Activated T-helper 1 cell treated with Interleukin-2 at 50 U/mL for 16 hours (primary cell): ENCODE data around the gene UBE2E2.
"Not testable (repeated sequence)": the region's sequence is repeated elsewhere in the genome, so short reads cannot be mapped to it uniquely, and the experiment has no call there.

ENCODE experiments used
- DNase-seq: peaks from one replicate; pipeline ENCODE4 v3.0.0-alpha.2; 2020; ENCODE audit warnings: low read depth

The UBE2E2 gene

DNA sequence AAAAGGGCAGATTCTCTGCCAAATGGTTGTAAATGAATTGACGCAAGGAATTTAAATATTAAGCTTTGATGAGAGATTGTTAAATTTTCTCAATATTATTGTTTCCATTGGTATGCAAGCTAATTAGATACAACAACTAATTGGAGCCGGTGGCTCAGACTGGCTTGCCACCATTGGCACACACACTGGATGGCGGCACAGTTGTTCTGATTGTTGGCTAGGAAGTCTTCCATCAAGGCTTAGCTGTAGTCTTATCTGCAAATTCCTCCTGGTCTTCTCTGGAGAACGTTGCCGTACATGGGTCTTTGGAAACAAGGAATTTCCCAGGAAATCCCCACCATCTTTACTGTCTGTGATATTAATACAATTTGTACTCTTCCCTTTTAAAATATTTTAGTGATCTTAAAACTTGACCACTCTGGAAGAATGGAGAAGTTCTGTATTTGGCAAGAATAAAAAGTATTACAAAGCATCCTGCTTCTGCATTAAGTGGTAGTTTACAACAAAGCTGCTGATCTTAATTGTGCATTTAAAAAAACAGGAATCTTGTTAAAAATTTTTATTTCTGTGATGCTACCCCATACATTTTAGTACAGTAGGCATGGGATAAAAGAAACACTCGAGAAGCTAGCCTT is 126.5 kb downstream of the UBE2E2 start:
- no peak for DNase-seq

DNA sequence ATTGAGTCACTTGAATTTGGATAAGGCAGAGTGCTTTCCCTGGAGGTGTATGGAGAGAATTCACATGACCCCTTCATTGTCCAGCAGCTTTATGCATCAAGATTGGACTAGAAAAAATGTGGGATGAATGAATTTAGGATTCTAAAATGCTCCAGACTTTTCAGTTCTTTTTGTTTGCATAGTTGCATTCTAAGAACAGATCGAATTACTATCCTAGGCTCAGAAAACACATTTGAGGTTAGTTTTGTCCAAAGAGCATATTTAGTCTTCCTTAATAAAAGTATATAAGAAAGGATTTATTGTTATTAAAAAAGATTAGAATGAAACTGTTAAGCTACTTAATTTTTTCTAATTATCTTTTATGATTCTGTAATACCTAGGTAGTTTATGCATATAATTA is 127.4 kb downstream of the UBE2E2 start:
- DNase-seq = no peak

DNA sequence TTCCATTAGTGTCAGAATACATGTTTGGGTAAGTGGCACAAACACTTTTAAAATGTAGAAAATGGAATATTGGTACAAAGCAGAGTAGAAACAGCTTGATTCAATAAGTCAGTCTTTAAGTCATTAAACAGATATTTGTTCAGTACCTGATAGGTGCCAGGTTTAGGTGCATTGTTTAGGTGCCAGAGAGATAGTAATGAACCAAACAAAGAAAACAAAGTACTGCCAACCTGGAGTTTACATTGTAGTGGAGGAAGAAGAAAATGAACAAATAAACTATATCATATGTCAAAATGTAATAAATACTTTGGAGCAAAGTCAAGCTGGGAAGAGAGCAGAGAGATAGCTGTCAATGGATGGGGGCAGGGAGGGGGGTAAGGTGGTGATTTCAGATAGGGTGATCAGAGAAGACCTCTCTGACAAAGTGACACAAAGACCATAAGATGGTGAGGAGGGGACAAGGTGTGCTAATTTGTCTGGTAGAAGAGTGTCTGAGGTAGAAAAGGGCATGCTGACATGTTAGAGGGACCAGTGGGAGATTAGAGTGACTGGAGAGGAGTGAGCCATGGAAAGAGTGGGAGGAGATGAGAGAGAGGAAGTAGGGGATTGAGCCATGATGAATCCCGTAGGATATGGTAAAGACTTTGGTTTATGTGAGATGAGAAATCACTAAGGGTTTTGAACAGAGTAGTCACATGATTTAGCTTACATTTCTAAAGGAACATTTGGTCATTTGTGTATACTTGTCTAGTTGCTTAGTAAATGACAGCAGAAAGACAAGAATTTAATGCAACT is 128.2 kb downstream of the UBE2E2 start:
- no peak for DNase-seq

DNA sequence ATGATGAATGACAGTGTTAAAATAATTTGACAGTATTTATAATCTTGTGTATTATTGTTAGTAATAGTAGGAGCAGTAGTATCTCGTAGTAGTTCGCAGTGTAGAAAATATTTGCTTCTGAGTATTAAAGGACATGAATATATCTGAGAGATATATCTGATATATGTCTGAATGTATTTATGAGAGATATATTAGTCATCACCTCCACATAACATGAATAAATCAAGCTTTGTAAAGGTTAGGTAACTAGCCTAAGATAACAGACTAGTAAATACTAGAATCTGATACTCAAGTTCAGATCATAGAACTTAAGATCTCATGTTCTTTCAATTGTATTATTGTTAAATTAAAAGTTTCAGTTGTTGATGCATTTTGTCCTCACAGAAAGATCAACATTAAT is 130.5 kb downstream of the UBE2E2 start:
- DNase-seq = no peak

DNA sequence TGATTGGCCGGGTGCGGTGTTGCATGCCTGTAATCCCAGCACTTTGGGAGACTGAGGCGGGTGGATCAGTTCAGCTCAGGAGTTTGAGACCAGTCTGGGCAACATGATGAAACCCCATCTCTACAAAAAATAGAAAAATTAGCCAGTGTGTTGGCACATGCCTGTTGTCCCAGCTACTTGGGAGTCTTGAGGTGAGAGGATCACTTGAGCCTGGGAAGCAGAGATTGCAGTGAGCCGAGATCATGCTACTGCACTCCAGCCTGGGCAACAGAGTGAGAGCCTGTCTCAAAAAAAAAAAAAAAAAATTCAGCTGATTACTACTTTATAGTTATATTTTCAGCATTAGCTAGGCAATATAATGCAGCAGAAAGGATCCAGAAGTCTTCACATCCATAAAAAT is 133.7 kb downstream of the UBE2E2 start:
- not testable (repeated sequence) for DNase-seq

DNA sequence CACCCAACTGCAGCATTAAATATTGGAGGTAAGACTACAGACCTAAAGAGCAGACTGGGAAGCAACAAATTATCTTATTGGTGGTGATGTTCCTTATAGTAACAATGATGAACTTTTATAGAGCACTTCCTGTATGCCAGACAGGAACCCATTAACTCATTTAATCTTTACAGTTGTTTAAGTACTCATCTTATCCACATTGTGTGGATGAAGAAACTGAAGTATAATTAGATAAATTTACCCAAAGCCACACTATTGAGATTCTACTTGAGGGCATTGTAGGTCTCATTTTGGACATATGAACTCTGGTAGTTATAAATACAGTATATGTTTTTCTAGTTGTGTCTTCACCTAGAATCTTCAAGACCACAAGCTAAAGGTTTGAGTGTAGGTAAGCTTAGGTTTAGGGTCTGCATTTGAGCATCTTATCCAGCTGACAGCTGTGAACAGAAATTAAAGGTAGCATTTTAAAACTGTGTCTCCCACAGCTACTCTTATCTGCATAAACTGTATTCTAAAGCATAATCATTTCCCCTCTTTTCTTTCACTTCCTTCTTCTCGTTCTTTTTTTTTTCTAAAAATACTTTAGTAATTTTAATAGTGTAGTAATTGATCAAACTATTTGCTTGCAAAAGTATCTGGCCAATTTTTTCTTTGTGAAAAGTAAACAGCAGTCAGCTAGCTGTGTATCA is 138.2 kb downstream of the UBE2E2 start:
- DNase-seq = no peak

DNA sequence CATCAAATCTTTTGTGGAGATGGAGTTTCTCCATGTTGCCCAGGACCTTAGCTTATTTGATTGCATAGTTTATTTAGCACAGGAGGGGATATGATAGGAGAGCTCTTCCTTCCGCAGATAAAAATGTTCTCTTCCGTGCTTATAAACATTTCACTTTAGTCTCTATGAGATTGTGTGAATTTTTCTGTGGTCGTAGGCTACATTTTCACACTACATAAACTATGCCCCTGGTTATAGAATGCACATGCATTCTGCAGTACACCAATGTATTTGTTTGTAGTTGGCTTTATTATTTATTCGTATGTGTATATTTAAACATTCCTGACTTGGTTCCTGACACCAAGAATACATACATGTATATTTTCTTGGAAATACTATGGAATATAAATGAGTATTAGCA is 139.2 kb downstream of the UBE2E2 start:
- no peak for DNase-seq

DNA sequence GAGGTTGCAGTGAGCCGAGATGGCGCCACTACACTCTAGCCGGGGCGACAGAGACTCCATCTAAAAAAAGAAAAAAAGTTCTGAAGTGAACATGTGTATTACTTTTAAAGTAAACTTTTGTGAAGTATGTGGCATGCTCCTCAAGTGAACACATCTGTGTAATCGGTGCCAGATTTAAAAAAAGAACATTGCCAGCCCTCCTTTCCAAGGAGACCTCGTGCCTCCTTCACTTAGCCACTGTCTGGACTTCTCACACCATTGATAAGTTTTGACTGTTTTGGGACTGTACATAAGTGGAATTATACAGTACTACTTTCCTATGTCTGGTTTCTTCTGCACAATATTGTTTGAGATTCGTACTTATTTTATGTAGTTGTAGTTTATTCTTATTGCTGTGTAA is 140.4 kb downstream of the UBE2E2 start:
- DNase-seq = no peak

DNA sequence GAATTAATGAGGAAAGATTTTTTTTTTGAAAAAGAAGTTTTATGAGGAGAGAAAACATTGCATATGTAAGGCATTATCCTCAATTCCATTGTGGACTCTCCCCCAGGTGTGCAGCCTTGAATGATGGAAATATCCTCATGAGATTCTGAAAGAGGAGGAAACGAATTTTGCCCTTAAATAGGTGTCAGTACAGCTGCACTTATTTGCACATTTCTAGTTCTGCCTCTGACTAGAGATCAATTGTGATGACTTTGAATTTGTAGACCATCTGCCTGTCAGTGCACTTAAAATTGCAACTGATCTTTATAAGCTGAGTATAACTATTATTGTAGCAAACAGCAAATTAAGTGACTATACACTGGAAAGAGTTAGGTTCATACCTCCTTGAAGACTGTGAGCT is 141.8 kb downstream of the UBE2E2 start:
- no peak for DNase-seq

DNA sequence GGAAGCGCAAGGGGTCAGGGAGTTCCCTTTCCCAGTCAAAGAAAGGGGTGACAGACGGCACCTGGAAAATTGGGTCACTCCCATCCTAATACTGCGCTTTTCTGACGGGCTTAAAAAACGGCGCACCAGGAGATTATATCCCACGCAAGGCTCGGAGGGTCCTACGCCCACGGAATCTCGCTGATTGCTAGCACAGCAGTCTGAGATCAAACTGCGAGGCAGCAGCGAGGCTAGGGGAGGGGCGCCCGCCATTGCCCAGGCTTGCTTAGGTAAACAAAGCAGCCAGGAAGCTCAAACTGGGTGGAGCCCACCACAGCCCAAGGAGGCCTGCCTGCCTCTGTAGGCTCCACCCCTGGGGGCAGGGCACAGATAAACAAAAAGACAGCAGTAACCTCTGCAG is 146.3 kb downstream of the UBE2E2 start:
- DNase-seq = not testable (repeated sequence)

DNA sequence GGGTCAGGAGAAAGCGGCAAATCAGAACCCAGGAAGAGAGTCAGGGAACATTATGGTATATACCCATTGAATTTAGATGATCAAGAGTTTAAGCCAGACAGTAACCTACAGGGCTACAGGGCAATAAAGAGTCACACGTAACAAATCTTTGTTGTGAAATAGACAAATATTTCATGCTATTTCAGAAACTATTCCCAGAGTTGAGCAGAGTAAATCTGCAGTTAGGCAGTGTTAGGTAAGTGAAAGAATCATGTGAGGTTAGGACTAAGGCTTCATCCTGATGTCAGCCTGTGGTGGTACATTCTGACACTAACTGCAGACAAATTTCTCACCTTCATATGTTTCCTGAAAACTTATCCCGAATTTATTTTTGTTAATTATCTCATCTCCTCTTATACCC is 153.0 kb downstream of the UBE2E2 start:
- no peak for DNase-seq

DNA sequence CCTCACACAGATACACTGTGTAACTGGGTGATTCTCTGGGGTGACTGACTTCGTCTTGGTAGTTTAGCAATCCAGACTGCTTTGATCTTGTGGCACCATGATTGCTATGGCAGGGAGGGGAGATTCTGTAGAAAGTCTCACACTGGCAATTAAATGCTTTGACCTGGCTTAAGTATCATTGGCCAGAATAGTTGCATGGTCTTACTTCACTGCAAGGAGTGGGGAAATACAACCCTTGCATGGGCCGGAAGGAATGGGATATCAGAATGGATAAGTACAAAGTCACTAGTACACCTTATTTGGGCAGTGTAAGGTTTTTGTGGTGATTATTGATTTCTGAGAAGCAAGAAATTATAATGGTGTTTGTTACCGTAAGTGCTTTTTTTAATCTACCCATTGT is 153.8 kb downstream of the UBE2E2 start:
- DNase-seq = no peak

DNA sequence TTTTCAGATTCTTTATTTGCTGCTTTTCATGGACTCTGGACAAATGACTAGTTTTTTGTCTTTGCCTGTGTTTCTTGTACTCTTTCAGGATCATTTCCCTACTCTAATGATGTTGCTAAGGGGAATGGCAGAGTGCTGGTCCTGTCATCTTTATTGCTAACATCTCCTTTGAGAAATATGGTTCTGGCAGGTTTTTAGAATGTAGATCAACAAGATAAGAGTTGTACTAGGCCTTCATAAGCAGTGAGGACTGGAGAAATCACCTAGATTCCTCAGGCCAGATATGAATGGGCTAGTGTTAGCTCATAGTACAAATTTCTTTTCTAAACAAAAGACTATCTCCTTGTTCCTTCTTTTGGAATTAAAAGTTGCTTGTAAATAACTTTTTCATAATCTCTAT is 156.0 kb downstream of the UBE2E2 start:
- no peak for DNase-seq

DNA sequence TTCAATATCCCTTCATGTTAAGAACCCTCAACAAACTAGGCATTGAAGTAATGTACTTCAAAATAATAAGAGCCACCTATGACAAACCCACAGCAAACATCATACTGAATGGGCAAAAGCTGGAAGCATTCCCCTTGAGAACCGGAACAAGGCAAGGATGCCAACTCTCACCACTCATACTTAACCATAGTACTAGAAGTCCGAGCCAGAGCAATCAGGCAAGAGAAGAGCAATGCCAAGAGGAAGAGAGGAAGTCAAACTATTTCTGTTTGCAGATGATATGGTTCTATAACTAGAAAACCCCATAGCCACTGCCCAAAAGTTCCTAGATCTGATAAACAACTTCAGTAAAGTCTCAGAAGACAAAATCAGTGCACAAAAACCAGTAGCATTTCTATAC is 161.9 kb downstream of the UBE2E2 start:
- no peak for DNase-seq

DNA sequence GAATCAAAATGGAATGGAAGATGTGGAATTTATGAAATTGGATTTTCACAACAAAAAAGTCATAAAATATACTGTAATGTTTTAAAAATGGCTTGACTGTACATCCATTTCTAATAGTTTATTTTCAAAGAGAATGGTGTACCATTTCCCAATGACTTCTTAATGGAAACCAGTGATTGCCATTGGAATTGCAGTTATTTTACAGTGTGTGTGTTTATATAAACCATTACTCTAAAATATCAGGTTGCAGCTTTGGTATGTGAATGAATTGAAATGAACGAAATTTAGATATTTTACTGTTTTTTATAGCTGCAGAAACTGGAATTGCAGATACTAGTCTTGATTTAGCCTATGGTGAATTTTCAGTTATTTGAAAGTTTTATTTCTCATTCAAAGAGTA is 165.6 kb downstream of the UBE2E2 start:
- no peak for DNase-seq

DNA sequence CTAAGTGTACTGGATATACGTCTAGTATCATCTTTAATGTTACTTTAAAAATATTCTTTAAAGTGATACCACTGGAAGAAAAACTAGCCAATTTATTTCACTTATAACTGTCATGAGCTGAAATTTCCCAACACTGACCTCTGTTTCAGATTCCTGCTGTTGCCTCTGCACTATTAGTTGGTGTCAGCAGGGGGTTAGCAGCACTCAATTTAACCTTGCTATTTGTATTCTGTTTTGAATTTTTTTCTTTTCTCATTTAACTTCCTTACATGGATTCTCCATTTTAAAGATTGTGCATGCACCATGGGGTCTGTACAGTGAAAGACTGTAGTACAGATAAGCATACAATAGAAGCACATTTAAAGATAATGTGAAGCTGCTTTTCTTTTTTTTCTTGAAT is 169.2 kb downstream of the UBE2E2 start:
- DNase-seq = no peak

DNA sequence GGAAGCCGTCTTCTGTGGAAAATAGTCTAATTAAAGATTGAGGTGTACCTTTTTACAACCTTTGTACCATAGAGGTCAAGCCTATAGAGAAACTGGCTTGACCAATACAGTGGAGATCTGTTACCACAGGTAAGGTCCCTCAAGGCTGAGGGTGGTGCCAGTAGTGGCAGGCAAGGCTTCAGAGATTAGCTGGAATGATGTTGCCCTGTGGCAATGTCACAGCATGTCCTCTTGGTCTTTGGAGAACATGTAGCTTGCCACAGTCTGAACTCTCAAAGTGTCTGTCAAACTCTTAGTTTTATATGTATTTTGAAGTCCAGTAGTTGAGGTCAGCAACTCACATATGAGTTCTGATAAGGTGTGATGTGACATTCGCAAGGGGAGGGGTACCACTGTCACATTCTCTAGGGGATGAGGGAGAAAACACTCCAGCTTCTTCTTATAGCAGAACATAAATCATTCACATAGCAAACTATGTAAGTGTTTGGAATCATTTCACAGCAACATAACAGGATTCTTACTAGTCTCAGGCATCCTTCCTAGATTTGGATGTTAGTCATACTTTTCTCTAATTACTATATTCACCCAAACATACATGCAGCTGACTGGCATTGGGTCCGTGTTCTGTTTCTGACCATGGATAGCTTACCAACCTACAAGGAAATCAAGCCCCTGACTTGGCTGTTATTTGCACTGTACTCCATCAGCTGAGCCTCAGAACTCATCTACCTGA is 173.6 kb downstream of the UBE2E2 start:
- no peak for DNase-seq

DNA sequence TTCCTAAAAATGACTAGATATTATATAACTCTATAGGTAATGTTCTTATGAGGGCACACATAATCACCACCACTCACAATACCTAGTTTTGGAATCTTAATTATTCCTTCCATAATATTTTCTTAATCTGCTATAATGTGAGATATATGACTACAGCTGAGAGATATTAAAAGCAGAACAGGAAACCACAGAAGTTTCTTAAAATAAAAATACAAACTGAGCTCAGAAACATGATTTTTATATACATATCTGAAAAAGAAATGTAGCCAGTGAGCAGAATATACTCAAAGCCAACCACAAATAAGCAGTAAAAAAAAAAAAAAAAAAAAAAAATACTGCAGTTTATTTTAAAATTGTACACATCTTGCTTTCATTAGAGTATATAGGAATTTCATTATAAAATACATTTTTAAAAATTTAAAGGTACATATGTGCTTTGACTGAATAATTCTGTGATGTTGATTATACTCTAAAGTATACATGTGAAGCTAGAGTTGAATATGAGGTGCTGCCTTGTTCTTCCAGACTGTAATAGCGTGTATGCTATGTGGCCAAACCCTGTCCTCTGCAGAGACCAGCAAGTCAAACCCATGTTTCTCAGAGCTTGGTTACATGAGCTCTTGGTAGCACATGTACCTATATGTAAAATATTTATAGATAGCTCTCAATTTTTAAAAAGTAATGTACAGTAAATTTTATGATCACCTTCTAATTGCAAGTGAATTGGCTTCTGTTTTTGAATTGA is 175.0 kb downstream of the UBE2E2 start:
- DNase-seq = no peak

DNA sequence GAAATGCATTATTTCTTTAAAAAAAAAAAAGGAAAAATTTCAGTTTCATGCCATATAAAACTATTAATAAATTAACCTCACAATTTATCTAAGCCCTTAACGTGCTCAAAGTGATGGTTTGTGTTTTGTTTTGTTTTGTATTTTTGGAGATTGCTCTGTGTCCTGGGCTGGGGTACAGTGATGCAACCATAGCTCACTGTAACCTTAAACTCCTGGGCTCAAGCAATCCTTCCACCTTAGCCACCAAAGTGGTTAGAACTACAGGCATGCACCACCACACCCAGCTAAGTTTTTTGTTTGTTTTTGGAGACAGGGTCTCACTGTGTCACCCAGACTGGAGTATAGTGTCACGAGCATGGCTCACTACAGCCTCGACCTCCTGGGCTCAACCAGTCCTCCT is 180.7 kb downstream of the UBE2E2 start:
- DNase-seq = no peak

DNA sequence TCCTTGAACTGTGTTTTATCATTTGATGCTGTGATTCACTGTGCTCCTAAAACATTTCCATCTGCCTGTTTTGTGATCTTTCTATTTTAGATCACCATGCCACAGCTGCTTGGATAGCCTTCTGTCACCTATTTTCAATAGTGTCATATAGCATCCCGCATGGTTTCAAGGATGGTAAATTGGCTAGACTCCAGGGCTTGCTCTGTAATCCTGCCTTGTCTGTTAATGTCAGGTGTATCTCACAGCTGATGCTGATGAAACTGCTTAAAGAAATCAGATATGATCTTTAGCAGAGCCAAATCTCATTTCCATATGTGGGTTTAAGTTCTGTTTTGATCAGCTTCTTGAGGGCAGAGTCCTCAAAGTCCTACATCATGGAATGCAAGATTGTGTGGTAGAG is 182.2 kb downstream of the UBE2E2 start:
- DNase-seq = no peak

DNA sequence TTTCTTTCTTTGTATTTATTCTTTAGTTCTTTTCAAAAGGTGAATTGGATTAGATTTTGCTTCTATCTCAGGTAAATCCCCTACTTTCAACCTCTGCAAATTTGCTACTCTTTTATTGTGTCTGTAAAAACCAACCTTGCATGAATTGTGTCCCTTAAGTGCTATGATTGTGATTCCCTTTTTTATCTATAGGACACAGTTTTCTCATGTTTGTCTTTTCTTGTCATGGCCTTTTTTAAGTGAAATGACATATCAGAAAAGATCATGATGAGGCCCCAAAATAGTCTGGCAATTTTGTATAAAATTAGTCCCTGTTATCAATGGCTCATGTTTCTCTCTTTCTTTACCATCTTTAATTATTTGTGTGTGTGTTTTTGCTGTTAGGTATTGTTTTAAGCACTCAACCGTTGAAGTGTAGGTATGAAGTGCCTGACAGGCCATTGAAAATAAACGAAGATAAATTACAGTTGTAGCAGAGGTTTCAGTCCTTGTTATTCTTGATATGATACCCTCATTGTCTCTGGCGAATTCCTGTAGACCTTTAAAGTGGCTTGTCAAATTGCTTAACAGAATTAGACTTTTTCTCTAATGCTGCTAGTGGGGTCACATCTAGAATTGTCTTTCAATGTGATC is 184.3 kb downstream of the UBE2E2 start:
- DNase-seq = no peak
